Stimulated activated memory B cell treated with anti-CD40 and anti-IgM and Interleukin-4, amounts not matched to agents 10 μg/mL and 1 μg/mL and 100 μg/mL, for 72 hours (primary cell): ENCODE measurements around the gene HK2.

Experiments used
- ATAC-seq: fragments of 150-1000 bp; cut with Tn5 transposase; 2 replicates; pipeline ENCODE4 v1.10.0; 2021
- H3K27ac Mint-ChIP-seq: one replicate; pipeline ENCODE4 v1.8.0; 2022; ENCODE audit warnings: mild to moderate bottlenecking, mixed read lengths
- H3K27me3 Mint-ChIP-seq: one replicate; pipeline ENCODE4 v1.8.0; 2022; ENCODE audit warnings: mixed read lengths
- H3K36me3 Mint-ChIP-seq: one replicate; pipeline ENCODE4 v1.8.0; 2022; ENCODE audit warnings: mixed read lengths
- H3K4me1 Mint-ChIP-seq: one replicate; pipeline ENCODE4 v1.8.0; 2022; ENCODE audit warnings: mixed read lengths
- H3K4me3 Mint-ChIP-seq: one replicate; pipeline ENCODE4 v1.8.0; 2022; ENCODE audit warnings: mild to moderate bottlenecking, moderate library complexity, mixed read lengths
- H3K9me3 Mint-ChIP-seq: one replicate; pipeline ENCODE4 v1.8.0; 2022; ENCODE audit warnings: mixed read lengths

Gene HK2

GRCh38 chr2:74916394-74916793 lies 82.5 kb downstream of the HK2 start:
- ATAC-seq: no peak
- Mint-ChIP-seq H3K27ac (no peak overlapping the region), H3K27me3 (peaks cover 49% of the 10 kb centered on the region)

GRCh38 chr2:74917702-74918619 lies 84.0 kb downstream of the HK2 start:
- Mint-ChIP-seq H3K4me1 (peaks cover 12% of the 10 kb centered on the region), H3K36me3 (no peaks in the 10 kb centered on the region), H3K27ac (no peak overlapping the region), H3K4me3 (no peak overlapping the region), H3K27me3 (peaks cover 37% of the 10 kb centered on the region), H3K9me3 (no peaks in the 10 kb centered on the region)
- no peak for ATAC-seq

More at GRCh38 chr2:74916394-74916793, 82.5 kb downstream of the HK2 start:
- H3K4me3 Mint-ChIP-seq: no peak overlapping the region
- no peaks in the 10 kb centered on the region for H3K9me3 Mint-ChIP-seq
- H3K4me1 Mint-ChIP-seq: peaks cover 6% of the 10 kb centered on the region
- H3K36me3 Mint-ChIP-seq: no peaks in the 10 kb centered on the region

DNA sequence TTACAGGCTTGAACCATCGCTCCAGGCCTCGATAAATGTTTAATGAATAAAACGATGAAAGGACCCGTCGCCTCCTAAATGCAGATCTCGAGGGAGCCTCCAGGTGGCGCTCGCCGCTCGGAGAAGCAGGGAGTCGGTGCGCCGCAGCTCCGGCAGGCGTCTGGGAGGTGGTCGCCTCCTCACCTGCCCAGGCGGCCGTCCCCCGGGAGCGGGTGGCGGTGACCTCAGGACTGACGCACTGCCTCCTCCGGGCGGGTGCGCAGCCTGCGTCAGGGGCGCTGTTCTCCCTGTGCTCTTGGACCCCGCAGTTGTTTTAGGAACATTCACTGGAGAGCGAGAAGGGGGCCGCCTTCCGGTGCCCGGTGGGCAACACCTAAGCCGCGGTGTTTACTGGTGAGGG lies 85.9 kb downstream of the HK2 start:
- Mint-ChIP-seq H3K9me3 (no peaks in the 10 kb centered on the region), H3K27ac (no peak overlapping the region), H3K4me1 (peaks cover 14% of the 10 kb centered on the region), H3K27me3 (peaks cover 23% of the 10 kb centered on the region), H3K4me3 (peak overlapping the region; percentile 32), H3K36me3 (no peaks in the 10 kb centered on the region)
- peak; percentile 72 for ATAC-seq

DNA sequence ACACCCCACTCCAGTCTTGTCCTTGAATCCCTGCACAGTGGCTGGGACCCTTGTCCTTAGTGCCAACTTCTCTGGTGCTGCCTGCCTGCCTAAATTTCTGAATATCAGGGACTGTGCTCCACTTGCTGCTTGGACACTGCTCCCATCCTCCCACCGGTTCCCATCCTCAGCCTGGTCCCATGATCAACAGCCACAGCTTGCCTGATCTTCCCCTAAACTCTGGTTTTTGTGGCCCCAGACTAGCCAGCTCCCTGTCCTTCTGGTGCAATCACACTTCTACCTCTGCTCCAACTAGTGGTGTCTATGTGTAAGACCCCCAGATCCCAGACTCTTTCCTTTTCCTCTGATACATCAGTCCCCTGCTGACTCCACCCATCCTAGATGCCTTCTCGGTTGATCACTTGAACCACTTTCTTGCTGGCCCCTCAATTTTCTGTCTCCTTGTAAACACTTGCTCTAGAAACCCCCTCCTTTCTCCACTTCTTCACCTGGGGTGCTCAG lies 87.4 kb downstream of the HK2 start:
- no peak overlapping the region for H3K27ac Mint-ChIP-seq
- no peaks in the 10 kb centered on the region for H3K9me3 Mint-ChIP-seq
- ATAC-seq: no peak
- H3K4me3 Mint-ChIP-seq: no peak overlapping the region
- no peaks in the 10 kb centered on the region for H3K36me3 Mint-ChIP-seq
- peaks cover 13% of the 10 kb centered on the region for H3K27me3 Mint-ChIP-seq
- peaks cover 14% of the 10 kb centered on the region for H3K4me1 Mint-ChIP-seq

DNA sequence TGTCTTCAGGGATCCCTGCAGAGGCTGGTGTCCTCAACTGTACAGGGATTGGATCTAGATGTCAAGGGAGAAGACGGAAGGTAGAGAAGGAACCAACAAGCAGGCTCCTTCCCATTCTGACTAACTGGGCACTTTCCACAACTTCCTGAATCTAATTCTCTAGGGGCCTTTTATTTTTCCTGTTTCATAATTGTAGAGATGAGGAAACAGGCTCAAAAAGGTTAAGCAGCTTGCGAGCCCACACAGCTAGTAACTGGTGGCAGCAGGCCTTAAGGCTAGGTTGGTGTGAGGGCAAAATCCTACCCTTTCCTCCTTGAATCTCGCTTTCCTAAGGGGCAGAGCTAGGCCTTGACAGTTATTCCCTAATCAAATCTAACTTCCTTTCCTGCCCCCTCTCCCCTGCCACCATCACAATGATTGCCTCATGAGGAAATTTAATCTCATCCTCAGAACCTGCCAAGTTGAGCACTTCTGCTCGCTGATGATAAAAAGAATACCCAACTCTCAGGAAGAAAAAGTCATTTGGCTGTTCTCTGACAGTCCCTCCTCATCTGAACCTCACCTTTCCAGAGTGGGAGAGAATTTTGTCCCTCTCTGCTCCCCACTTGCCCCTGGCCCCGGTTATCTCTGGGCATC lies 88.8 kb downstream of the HK2 start:
- Mint-ChIP-seq H3K27ac (no peak overlapping the region), H3K27me3 (peaks cover 6% of the 10 kb centered on the region), H3K36me3 (peaks cover 4% of the 10 kb centered on the region), H3K4me3 (no peak overlapping the region), H3K4me1 (peaks cover 14% of the 10 kb centered on the region), H3K9me3 (no peaks in the 10 kb centered on the region)
- ATAC-seq: no peak

DNA sequence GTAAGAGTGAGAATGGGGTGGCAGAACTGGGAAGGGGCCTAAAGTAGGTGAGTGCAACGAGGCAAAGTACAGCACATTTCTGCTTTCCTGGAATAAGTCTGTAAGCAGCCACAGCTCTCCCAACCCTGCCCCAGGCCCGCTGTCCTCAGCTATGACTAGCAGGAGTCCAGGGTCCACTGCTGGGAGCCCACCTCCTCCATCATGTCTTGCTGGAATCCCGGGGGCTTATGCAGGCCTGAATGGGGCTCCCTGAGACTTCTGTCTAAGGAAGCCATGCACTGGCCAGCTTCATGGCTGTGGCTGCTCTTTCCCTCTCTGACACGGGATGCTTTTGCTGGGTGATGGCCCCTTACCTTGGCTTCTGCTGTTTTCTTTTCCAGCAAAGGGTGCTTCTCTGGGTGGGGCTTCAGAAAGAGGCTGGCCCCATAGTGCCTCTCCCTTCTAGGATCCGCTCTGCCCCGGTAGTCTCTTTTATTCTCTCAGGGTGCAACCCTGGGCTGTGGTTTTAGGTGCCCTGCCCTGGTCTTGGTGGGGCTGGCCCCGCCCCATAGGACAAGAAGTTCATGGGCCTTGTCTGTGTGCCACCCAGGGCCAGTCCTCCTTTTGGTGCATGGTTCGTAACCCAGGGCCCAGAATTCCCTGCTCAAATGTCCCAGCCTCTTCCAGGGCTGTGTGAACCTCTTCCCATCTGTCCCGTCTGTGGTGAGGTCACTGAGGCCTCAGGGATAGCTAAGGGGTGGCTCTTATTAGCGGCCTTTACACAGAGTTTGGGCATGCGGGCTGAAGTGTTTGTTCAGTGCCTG lies 90.7 kb downstream of the HK2 start:
- H3K36me3 Mint-ChIP-seq: peaks cover 11% of the 10 kb centered on the region
- no peak overlapping the region for H3K27ac Mint-ChIP-seq
- no peaks in the 10 kb centered on the region for H3K9me3 Mint-ChIP-seq
- peaks cover 9% of the 10 kb centered on the region for H3K4me1 Mint-ChIP-seq
- no peak overlapping the region for H3K4me3 Mint-ChIP-seq
- no peak for ATAC-seq
- H3K27me3 Mint-ChIP-seq: peaks cover 1% of the 10 kb centered on the region

- no peak overlapping the region for H3K27ac Mint-ChIP-seq
- no peaks in the 10 kb centered on the region for H3K27me3 Mint-ChIP-seq
- H3K4me3 Mint-ChIP-seq: no peak overlapping the region
- H3K9me3 Mint-ChIP-seq: no peaks in the 10 kb centered on the region
- ATAC-seq: no peak
- H3K4me1 Mint-ChIP-seq: peaks cover 8% of the 10 kb centered on the region
- H3K36me3 Mint-ChIP-seq: peaks cover 11% of the 10 kb centered on the region
Measured at GRCh38 chr2:74925361-74925786, 91.4 kb downstream of the HK2 start.

GRCh38 chr2:74927621-74928020 lies 93.7 kb downstream of the HK2 start:
- Mint-ChIP-seq H3K36me3 (peaks cover 18% of the 10 kb centered on the region), H3K4me1 (peaks cover 5% of the 10 kb centered on the region), H3K9me3 (no peaks in the 10 kb centered on the region), H3K27ac (no peak overlapping the region), H3K4me3 (no peak overlapping the region), H3K27me3 (no peaks in the 10 kb centered on the region)
- ATAC-seq: no peak

DNA sequence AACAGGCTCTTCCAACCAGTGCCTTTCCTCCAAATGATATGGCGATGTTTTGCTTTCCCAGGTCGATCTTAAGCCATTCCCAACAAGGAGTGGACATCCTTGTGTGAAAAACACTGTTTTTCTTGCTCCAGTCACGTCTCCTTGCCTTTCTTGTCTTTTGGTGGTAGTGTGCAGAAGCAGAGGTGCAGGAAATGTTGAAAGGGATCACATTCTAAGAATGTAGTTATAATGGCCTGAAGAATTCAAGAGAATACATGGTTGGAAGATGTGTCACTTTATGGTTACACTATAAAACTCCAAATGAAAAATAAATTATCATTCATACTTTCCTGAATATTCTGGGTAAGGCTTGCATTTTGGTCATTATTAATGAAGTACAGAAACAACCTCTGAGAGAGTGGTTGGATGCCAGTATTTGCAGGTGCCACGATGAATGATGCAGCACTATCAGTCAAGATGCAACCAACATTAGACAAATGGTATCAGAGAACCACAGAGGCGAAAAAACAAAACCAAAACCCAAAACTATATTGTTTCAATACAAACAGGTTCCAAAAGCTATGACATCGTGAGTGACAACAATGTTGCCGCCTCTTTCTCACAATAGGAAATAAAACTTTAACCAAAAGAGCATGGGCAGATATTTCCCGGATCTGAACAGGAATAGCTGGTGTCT lies 97.0 kb downstream of the HK2 start:
- Mint-ChIP-seq H3K27ac (no peak overlapping the region), H3K36me3 (peaks cover 18% of the 10 kb centered on the region), H3K27me3 (no peaks in the 10 kb centered on the region), H3K9me3 (no peaks in the 10 kb centered on the region), H3K4me3 (no peak overlapping the region), H3K4me1 (no peaks in the 10 kb centered on the region)
- ATAC-seq: no peak

DNA sequence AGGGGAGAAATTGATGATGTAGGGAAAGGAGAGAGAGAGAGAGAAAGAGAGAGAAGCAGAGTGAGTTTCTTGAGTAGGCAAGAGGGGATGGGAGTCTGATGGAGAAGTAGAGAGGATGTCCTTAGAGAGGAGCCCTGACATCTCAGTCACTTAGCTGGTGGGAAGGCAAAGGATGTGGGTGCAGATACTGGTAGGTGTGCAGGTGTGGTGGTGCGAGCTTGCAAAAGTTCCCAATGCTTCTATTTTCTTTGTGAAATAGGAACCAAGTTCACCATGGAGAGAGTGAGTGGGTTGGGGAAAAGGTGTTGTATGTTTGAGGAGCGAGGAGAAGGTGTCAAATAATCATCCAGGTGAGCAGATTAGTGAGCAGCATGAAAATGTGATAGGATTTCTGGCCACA lies 98.0 kb downstream of the HK2 start:
- Mint-ChIP-seq H3K36me3 (peaks cover 20% of the 10 kb centered on the region), H3K27me3 (no peaks in the 10 kb centered on the region), H3K27ac (no peak overlapping the region)

DNA sequence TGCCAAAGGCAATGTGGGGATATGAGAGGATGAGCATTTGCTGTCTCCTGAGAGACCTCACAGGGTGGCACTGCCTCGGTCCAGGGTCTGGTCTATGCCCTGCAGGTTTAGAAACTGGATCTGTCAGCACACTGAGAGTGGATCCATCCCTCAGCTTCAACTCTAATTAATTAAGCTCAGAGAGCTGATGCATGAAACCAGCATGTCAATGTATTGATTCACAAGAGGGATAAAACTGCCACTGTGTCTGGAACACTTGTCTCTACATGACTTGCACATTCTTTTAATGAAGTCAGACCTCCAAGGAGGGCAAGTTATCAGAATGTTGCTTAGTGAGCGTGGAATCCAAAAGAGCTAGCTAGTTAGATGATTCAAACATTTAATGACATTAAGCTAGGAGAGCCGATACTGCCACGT lies 102.1 kb downstream of the HK2 start:
- no peaks in the 10 kb centered on the region for H3K4me1 Mint-ChIP-seq
- H3K27me3 Mint-ChIP-seq: peaks cover 8% of the 10 kb centered on the region
- H3K9me3 Mint-ChIP-seq: no peaks in the 10 kb centered on the region
- no peak overlapping the region for H3K27ac Mint-ChIP-seq
- peaks cover 15% of the 10 kb centered on the region for H3K36me3 Mint-ChIP-seq
- ATAC-seq: no peak
- H3K4me3 Mint-ChIP-seq: no peak overlapping the region

More for the DNA sequence above, 98.0 kb downstream of the HK2 start:
- Mint-ChIP-seq H3K9me3 (no peaks in the 10 kb centered on the region), H3K4me1 (no peaks in the 10 kb centered on the region), H3K4me3 (no peak overlapping the region)
- ATAC-seq: no peak

- H3K36me3 Mint-ChIP-seq: peaks cover 9% of the 10 kb centered on the region
- H3K4me1 Mint-ChIP-seq: no peaks in the 10 kb centered on the region
- no peak for ATAC-seq
- no peak overlapping the region for H3K27ac Mint-ChIP-seq
- no peak overlapping the region for H3K4me3 Mint-ChIP-seq
- no peaks in the 10 kb centered on the region for H3K9me3 Mint-ChIP-seq
- peaks cover 8% of the 10 kb centered on the region for H3K27me3 Mint-ChIP-seq
Measured at GRCh38 chr2:74937221-74937880, 103.4 kb downstream of the HK2 start.

DNA sequence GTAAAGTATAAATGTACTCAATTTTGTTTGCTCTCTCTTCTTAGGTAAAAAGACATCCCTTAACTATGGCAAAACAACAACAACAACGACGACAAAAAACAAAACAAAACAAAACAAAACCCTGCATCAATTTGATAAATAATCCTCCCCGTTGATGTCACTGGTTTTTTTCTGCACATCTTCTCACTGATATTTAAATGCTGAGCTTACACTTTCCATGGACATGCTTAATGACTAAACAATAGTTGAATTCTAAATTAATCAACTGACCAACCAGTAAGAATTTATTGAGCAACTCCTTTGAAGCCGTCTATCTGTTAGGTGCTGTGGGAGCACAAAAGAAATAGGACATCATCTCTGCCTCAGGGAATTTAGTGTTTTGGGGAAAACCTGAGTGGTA lies 104.3 kb downstream of the HK2 start:
- peaks cover 9% of the 10 kb centered on the region for H3K36me3 Mint-ChIP-seq
- H3K27me3 Mint-ChIP-seq: peaks cover 8% of the 10 kb centered on the region
- no peak for ATAC-seq
- H3K9me3 Mint-ChIP-seq: no peaks in the 10 kb centered on the region
- no peak overlapping the region for H3K4me3 Mint-ChIP-seq
- no peaks in the 10 kb centered on the region for H3K4me1 Mint-ChIP-seq
- no peak overlapping the region for H3K27ac Mint-ChIP-seq
